ENCODE measurements around the gene DERA. TPM values are rescaled to one million over a fixed set of nuclear protein-coding genes. Genes with fewer than 3 reads are reported as not detected.

DERA gene
- total RNA-seq, 4 donors from 2014 or later: 30.2 to 43.4 (median 36.7) TPM

DNA sequence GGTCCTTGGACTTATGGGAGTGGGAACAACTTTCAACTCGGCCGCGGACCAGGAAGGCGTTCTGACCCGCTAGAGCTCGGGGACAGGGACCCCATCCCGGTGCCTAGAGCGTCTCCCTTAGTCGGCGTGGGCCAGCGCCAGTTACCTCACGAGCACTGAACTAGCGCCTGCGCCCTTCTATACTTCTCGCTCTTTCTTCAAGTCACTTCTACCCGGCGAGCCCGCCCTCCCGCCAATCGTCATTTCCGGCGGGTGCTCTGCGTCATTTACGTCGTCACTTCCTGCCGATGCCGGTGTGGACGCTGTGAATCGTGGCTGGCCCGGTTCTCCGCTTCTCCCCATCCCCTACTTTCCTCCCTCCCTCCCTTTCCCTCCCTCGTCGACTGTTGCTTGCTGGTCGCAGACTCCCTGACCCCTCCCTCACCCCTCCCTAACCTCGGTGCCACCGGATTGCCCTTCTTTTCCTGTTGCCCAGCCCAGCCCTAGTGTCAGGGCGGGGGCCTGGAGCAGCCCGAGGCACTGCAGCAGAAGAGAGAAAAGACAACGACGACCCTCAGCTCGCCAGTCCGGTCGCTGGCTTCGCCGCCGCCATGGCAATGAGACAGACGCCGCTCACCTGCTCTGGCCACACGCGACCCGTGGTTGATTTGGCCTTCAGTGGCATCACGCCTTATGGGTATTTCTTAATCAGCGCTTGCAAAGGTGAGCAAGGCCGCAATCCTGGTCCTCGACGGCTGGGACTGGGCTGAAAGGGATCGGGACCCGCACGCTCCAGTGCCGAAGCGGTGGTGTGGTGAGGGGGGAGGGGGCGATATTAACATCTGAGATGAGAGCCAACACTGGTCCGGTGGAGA lies 28.8 kb upstream of the DERA start, which contains the start of gene STRAP:
Gene STRAP, plus strand, starts transcription at position 270 of the 854 bp plus-strand sequence. Its CDS starts 321 bp downstream, at position 591.
- intact Hi-C loops (cut with DNase I; ENCODE audit: low total_unique reads): no loop called here
- WGBS, 2 donors: 0 to 1% methylated on average over 48 to 58 of the region's 63 CpGs
- TF ChIP-seq POLR2A (IDR thresholded peaks at IDR 0.05): peak in 1 of 2 donors; percentile 75
- TF ChIP-seq, protein P1, sequence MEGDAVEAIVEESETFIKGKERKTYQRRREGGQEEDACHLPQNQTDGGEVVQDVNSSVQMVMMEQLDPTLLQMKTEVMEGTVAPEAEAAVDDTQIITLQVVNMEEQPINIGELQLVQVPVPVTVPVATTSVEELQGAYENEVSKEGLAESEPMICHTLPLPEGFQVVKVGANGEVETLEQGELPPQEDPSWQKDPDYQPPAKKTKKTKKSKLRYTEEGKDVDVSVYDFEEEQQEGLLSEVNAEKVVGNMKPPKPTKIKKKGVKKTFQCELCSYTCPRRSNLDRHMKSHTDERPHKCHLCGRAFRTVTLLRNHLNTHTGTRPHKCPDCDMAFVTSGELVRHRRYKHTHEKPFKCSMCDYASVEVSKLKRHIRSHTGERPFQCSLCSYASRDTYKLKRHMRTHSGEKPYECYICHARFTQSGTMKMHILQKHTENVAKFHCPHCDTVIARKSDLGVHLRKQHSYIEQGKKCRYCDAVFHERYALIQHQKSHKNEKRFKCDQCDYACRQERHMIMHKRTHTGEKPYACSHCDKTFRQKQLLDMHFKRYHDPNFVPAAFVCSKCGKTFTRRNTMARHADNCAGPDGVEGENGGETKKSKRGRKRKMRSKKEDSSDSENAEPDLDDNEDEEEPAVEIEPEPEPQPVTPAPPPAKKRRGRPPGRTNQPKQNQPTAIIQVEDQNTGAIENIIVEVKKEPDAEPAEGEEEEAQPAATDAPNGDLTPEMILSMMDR (IDR thresholded peaks at IDR 0.05): no peak
- peak; percentile 97 to 99 for DNase-seq (ENCODE audit: low spot score in 2 of 2)
- peak within 1 kb of the TSS; percentile 70 for H3K4me3 ChIP-seq (ENCODE audit: low read depth, poor library complexity, severe bottlenecking)

DNA sequence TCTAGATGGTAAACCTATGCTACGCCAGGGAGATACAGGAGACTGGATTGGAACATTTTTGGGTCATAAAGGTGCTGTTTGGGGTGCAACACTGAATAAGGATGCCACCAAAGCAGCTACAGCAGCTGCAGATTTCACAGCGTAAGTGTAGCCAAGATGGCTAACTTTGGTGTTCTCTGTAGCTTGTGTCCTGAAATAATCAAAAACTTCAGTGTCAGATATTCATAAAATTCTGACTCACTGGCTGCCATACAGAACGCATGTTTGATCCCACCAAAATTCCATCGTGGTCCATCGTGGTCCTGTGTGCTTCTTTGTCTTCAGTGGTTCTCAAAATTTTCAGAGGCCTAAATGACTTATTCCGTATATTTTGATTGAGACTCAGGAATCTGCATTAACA lies 27.6 kb upstream of the DERA start:
- TF ChIP-seq POLR2A (IDR thresholded peaks at IDR 0.05): no peak
- TF ChIP-seq, protein P1 (IDR thresholded peaks at IDR 0.05): no peak
- no peak overlapping the region for H3K4me3 ChIP-seq (ENCODE audit: low read depth, poor library complexity, severe bottlenecking)
- intact Hi-C loops (cut with DNase I; ENCODE audit: low total_unique reads): no loop called here
- no peak for DNase-seq (ENCODE audit: low spot score in 2 of 2)
- WGBS, 2 donors: 40 to 51% methylated on average over 6 of the region's 6 CpGs

GRCh38 chr12:15886372-15887042 lies 24.6 kb upstream of the DERA start:
- DNase-seq (ENCODE audit: low spot score in 2 of 2): no peak
- 84 to 93% methylated on average over 7 of the region's 7 CpGs for WGBS, 2 donors
- no peak for TF ChIP-seq POLR2A (IDR thresholded peaks at IDR 0.05)
- TF ChIP-seq, protein P1 (IDR thresholded peaks at IDR 0.05): no peak
- intact Hi-C loops (cut with DNase I; ENCODE audit: low total_unique reads): no loop called here
- no peak overlapping the region for H3K4me3 ChIP-seq (ENCODE audit: low read depth, poor library complexity, severe bottlenecking)

- WGBS, 2 donors: 83 to 87% methylated on average over 5 of the region's 5 CpGs
- intact Hi-C loops (cut with DNase I; ENCODE audit: low total_unique reads): no loop called here
- no peak for DNase-seq (ENCODE audit: low spot score in 2 of 2)
- no peak for TF ChIP-seq POLR2A (IDR thresholded peaks at IDR 0.05)
- no peak overlapping the region for H3K4me3 ChIP-seq (ENCODE audit: low read depth, poor library complexity, severe bottlenecking)
Observed at GRCh38 chr12:15887043-15887817, 23.9 kb upstream of the DERA start.

DNA sequence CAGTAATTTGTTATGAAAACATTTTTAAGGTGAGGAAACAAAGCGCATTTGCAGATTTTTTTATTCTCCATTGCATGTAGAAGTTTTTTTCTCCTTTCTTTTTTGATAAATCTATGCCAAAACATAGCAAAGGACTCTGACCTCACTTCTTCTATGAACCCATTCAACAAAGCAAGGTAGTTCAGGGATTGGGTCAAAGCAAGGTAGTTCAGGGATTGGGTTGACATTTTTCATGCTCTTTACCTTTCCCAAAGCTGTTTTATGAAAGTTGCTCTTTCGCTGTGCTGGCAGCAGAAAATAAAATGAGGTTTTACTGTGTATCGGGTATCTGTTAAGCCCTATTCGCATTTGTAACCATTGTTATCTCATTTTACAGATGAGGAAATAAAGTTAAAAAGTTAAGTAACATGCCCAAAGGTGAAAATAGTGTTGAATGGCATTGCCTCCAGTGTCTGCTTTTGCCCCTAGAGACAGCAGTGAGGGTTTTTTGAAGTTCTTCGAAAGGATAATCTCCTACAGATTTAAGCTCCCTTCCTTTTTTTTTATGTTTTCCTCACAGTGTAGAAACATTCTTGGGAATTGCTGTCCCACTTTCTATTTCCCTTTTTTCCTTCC lies 18.4 kb upstream of the DERA start:
- DNase-seq (ENCODE audit: low spot score in 2 of 2): no peak
- TF ChIP-seq, protein P1 (IDR thresholded peaks at IDR 0.05): no peak
- no peak for TF ChIP-seq POLR2A (IDR thresholded peaks at IDR 0.05)
- intact Hi-C loops (cut with DNase I; ENCODE audit: low total_unique reads): no loop called here
- 91% methylated on average over 5 of the region's 5 CpGs for WGBS, 2 donors
- no peak overlapping the region for H3K4me3 ChIP-seq (ENCODE audit: low read depth, poor library complexity, severe bottlenecking)
